B cell (primary cell): ENCODE results near the gene ZNF516. TPM values are rescaled to one million over a fixed set of nuclear protein-coding genes. Genes with fewer than 3 reads are reported as not detected.

Source experiments
- ATAC-seq: fragments of 200-7000 bp; cut with Tn5 transposase; one replicate; pipeline ENCODE4 v1.10.0; 2021; ENCODE audit warnings: low read depth, mild to moderate bottlenecking, moderate number of reproducible peaks, moderate library complexity
- CTCF ChIA-PET: fragments of 350-600 bp; sonication (Branson Sonifier 250); formaldehyde crosslinking; loops from one replicate; lab custom pipeline; 2021; ENCODE audit warnings: antibody characterized with exemption, inconsistent platforms; lab: Charles Lee
- POLR2A ChIA-PET: fragments of 350-600 bp; sonication (Branson Sonifier 250); formaldehyde crosslinking; loops from one replicate; lab custom pipeline; 2021; ENCODE audit warnings: antibody characterized with exemption; lab: Charles Lee
- DNase-seq: peaks from one replicate; pipeline ENCODE4 v3.0.0; 2013
- H2AFZ ChIP-seq: 2 replicates; pipeline ENCODE4 v1.6.1; 2012; ENCODE audit warnings: mild to moderate bottlenecking, low read depth, low read length; ENCODE audit not compliant: insufficient read depth, poor library complexity, severe bottlenecking
- H3K27ac ChIP-seq, 2 donors: 1 replicate in 1 of 2; 2 replicates in 1 of 2; pipeline ENCODE4 v1.5.1; 2012 to 2013; ENCODE audit warnings: low read length in 2 of 2, mild to moderate bottlenecking in 2 of 2, moderate library complexity in 1 of 2
- H3K27me3 ChIP-seq, 4 experiments: fragments of 200-600 bp in 1 of 4; sonication (generic) in 1 of 4; replicated peaks in 1 of 4; 1 replicate in 2 of 4; 2 replicates in 2 of 4; pipeline versions ENCODE4 v1.6.1 to v1.7.0; 2013 to 2016; ENCODE audit warnings: low read length in 3 of 4, mild to moderate bottlenecking in 2 of 4, mixed read lengths in 1 of 4, moderate library complexity in 1 of 4; ENCODE audit not compliant: insufficient read depth in 4 of 4, control insufficient read depth in 3 of 4; ENCODE audit errors: control extremely low read depth in 1 of 4
- H3K36me3 ChIP-seq, 2 experiments: replicated peaks in 1 of 2; 1 replicate in 1 of 2; 2 replicates in 1 of 2; pipeline versions ENCODE4 v1.6.1 to v1.7.1; 2013; ENCODE audit warnings: low read length in 1 of 2; ENCODE audit not compliant: insufficient read depth in 2 of 2, control insufficient read depth in 1 of 2; ENCODE audit errors: control extremely low read depth in 1 of 2, extremely low read depth in 1 of 2
- H3K4me1 ChIP-seq, 2 donors: fragments of 200-600 bp in 1 of 2; sonication (generic) in 1 of 2; 1 replicate in 1 of 2; 2 replicates in 1 of 2; pipeline versions ENCODE4 v1.5.1 to v1.6.1; 2013 to 2017; ENCODE audit warnings: low read length in 2 of 2; ENCODE audit not compliant: control insufficient read depth in 2 of 2, insufficient read depth in 2 of 2
- H3K4me2 ChIP-seq: replicated peaks from 2 replicates; pipeline ENCODE3; 2012; ENCODE audit warnings: mild to moderate bottlenecking, low read depth, low read length; ENCODE audit not compliant: poor library complexity, severe bottlenecking
- H3K4me3 ChIP-seq, 5 experiments: fragments of 200-600 bp in 1 of 5; sonication (generic) in 1 of 5; 1 replicate in 3 of 5; 2 replicates in 2 of 5; pipeline versions ENCODE4 v1.5.1 to v1.7.0; 2011 to 2016; ENCODE audit warnings: low read length in 4 of 5, mild to moderate bottlenecking in 4 of 5, low read depth in 2 of 5, control low read depth in 1 of 5, moderate library complexity in 1 of 5; ENCODE audit not compliant: insufficient read depth in 1 of 5; ENCODE audit errors: control extremely low read depth in 1 of 5, extremely low read depth in 1 of 5
- H3K79me2 ChIP-seq: fragments of 200-600 bp; sonication (generic); one replicate; pipeline ENCODE4 v1.6.0; 2016; ENCODE audit warnings: low read length; ENCODE audit not compliant: control insufficient read depth, insufficient read depth
- H3K9ac ChIP-seq: fragments of 200-600 bp; sonication (generic); 2 replicates; pipeline ENCODE4 v1.6.1; 2017; ENCODE audit warnings: mild to moderate bottlenecking, low read length, moderate library complexity
- H3K9me3 ChIP-seq, 3 donors: one replicate each; pipeline versions ENCODE4 v1.6.1 to v1.7.1; 2013; ENCODE audit warnings: low read length in 2 of 3; ENCODE audit not compliant: control insufficient read depth in 2 of 3, insufficient read depth in 1 of 3; ENCODE audit errors: control extremely low read depth in 1 of 3
- H4K20me1 ChIP-seq: 2 replicates; pipeline ENCODE4 v1.6.0; 2012; ENCODE audit warnings: mild to moderate bottlenecking, low read length; ENCODE audit not compliant: insufficient read depth, control insufficient read depth, poor library complexity, severe bottlenecking
- H3K27ac Mint-ChIP-seq: one replicate; pipeline ENCODE4 v1.8.0; 2021; ENCODE audit warnings: mixed read lengths
- H3K27me3 Mint-ChIP-seq: one replicate; pipeline ENCODE4 v1.8.0; 2021; ENCODE audit warnings: mixed read lengths
- H3K4me1 Mint-ChIP-seq: one replicate; pipeline ENCODE4 v1.8.0; 2021; ENCODE audit warnings: mixed read lengths
- H3K4me3 Mint-ChIP-seq: one replicate; pipeline ENCODE4 v1.8.0; 2021; ENCODE audit warnings: mixed read lengths
- H3K9me3 Mint-ChIP-seq: one replicate; pipeline ENCODE4 v1.8.0; 2022; ENCODE audit warnings: mixed read lengths; ENCODE audit not compliant: insufficient read depth
- EZH2 ChIP-seq: IDR thresholded peaks from 2 replicates; pipeline ENCODE4 v1.6.1; 2012; ENCODE audit warnings: borderline replicate concordance, low read depth, mild to moderate bottlenecking, moderate library complexity, low read length; ENCODE audit not compliant: insufficient read depth, poor library complexity, severe bottlenecking
- WGBS: methylation state at CpG from one replicate; pipeline ENCODE4 v1.1.5; 2013; ENCODE audit warnings: missing lambda C conversion rate; ENCODE audit not compliant: insufficient coverage; 5-methylcytosine and 5-hydroxymethylcytosine counted together
- intact Hi-C: fragments of 100-400 bp; cut with micrococcal nuclease; formaldehyde crosslinking; loops from one replicate; pipeline ENCODE4 v1.10.0; 2022
- polyA plus RNA-seq: library from polyadenylated mRNA; depleted of rRNA; stranded (reverse); fragments of >200 nt; gene quantifications from 2 replicates; pipeline ENCODE4 v1.2.3, GENCODE V29; 2012
- total RNA-seq, 2 donors: library from RNA; stranded (reverse); fragments of 120-200 nt in 1 of 2; gene quantifications; 1 replicate in 1 of 2; 2 replicates in 1 of 2; pipeline versions ENCODE4 v1.2.3 to v1.2.4, GENCODE V29; 2013 to 2022
- TF ChIP-seq, protein P1 (sequence below): fragments of 200-600 bp; IDR thresholded peaks from one replicate; pipeline ENCODE4 v1.8.0; 2022; ENCODE audit warnings: antibody characterized with exemption, mild to moderate bottlenecking

Gene ZNF516
- total and polyA plus RNA-seq, 2 donors (not counting 1 experiment from before 2014, with no cell fraction given): 6.7 to 27.1 TPM

GRCh38 chr18:76530391-76530790, 35.3 kb upstream of the ZNF516 start:
- intact Hi-C loops: no loop called here

DNA sequence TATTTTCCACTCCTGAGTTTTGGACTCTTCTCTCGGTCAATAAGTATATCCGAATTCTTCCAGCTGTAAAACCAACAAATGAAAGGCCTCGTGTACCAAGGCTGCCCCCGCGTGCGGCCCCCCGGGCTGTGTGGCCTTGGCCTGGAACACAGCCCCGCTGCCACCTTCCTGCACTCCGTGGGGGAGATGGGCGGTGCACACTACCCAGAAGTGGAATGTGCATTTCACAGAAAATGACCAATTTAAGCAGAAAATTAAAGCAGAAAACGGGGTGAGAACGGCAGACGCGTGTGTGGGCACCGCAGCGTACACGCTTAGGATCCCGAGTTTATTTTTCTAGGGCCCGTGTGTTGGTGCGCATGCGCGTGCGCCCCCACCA, 34.4 kb upstream of the ZNF516 start:
- POLR2A ChIA-PET: no interaction called here
- Histone ChIP-seq H3K4me3 (no peak overlapping the region), H3K27me3 (peaks cover 0 to 20% (median 7%) of the 10 kb centered on the region in 4 experiments), H2AFZ (peak overlapping the region; percentile 69), H3K9me3 (peaks cover 0 to 6% (median 0%) of the 10 kb centered on the region in 3 donors), H3K36me3 (no peaks in the 10 kb centered on the region), H3K4me1 (peaks cover 10 to 13% of the 10 kb centered on the region in 2 donors), H3K4me2 (peak overlapping the region; percentile 66), H4K20me1 (no peaks in the 10 kb centered on the region), H3K9ac (peak overlapping the region; percentile 45), H3K79me2 (no peaks in the 10 kb centered on the region), H3K27ac (no peak overlapping the region)
- ATAC-seq: no peak
- WGBS: 95% methylated on average over 23 of the region's 23 CpGs
- Mint-ChIP-seq H3K27ac (no peak overlapping the region), H3K4me3 (peak overlapping the region; percentile 55), H3K9me3 (no peaks in the 10 kb centered on the region), H3K27me3 (peaks cover 38% of the 10 kb centered on the region), H3K4me1 (peaks cover 8% of the 10 kb centered on the region)
- DNase-seq: no peak
- TF ChIP-seq, protein P1, sequence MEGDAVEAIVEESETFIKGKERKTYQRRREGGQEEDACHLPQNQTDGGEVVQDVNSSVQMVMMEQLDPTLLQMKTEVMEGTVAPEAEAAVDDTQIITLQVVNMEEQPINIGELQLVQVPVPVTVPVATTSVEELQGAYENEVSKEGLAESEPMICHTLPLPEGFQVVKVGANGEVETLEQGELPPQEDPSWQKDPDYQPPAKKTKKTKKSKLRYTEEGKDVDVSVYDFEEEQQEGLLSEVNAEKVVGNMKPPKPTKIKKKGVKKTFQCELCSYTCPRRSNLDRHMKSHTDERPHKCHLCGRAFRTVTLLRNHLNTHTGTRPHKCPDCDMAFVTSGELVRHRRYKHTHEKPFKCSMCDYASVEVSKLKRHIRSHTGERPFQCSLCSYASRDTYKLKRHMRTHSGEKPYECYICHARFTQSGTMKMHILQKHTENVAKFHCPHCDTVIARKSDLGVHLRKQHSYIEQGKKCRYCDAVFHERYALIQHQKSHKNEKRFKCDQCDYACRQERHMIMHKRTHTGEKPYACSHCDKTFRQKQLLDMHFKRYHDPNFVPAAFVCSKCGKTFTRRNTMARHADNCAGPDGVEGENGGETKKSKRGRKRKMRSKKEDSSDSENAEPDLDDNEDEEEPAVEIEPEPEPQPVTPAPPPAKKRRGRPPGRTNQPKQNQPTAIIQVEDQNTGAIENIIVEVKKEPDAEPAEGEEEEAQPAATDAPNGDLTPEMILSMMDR: no peak
- TF ChIP-seq EZH2: no peak
- intact Hi-C loops: no loop called here
- CTCF ChIA-PET: no interaction called here

More at GRCh38 chr18:76530391-76530790, 35.3 kb upstream of the ZNF516 start:
- peaks cover 41% of the 10 kb centered on the region for H3K27me3 Mint-ChIP-seq
- ChIA-PET CTCF (no interaction called here), POLR2A (no interaction called here)
- Histone ChIP-seq H2AFZ (no peak overlapping the region), H3K9ac (no peak overlapping the region), H3K79me2 (no peaks in the 10 kb centered on the region), H3K4me3 (no peak overlapping the region), H3K36me3 (no peaks in the 10 kb centered on the region), H4K20me1 (no peaks in the 10 kb centered on the region), H3K27ac (no peak overlapping the region), H3K9me3 (peaks cover 0 to 6% (median 0%) of the 10 kb centered on the region in 3 donors), H3K4me2 (no peak overlapping the region), H3K27me3 (peaks cover 0 to 20% (median 4%) of the 10 kb centered on the region in 4 experiments), H3K4me1 (peaks cover 9 to 10% of the 10 kb centered on the region in 2 donors)
- H3K4me1 Mint-ChIP-seq: peaks cover 8% of the 10 kb centered on the region
- TF ChIP-seq, protein P1: no peak
- TF ChIP-seq EZH2: no peak
- H3K9me3 Mint-ChIP-seq: no peaks in the 10 kb centered on the region
- no peak overlapping the region for H3K4me3 Mint-ChIP-seq
- no peak for DNase-seq
- 100% methylated on average over 11 of the region's 11 CpGs for WGBS
- no peak overlapping the region for H3K27ac Mint-ChIP-seq
- no peak for ATAC-seq
